CD4-positive, alpha-beta memory T cell (primary cell): ENCODE results near the gene PCGF6. TPM values are rescaled to one million over a fixed set of nuclear protein-coding genes. Genes with fewer than 3 reads are reported as not detected.

Source experiments
- CTCF ChIA-PET: fragments of 350-600 bp; sonication (Branson Sonifier 250); formaldehyde crosslinking; loops from one replicate; lab custom pipeline; 2021; ENCODE audit warnings: inconsistent platforms; ENCODE audit not compliant: partially characterized antibody; lab: Charles Lee
- POLR2A ChIA-PET: fragments of 350-600 bp; sonication (Branson Sonifier 250); formaldehyde crosslinking; loops from one replicate; lab custom pipeline; 2021; ENCODE audit not compliant: partially characterized antibody; lab: Charles Lee
- DNase-seq, 5 donors: peaks; one replicate each; pipeline versions ENCODE4 v3.0.0 to v3.0.0-alpha.2; 2020 to 2022; ENCODE audit warnings: mixed read lengths in 1 of 5
- H3K27ac ChIP-seq: one replicate; pipeline ENCODE4 v1.7.0; 2013; ENCODE audit warnings: low read depth, low read length
- H3K27me3 ChIP-seq: 2 replicates; pipeline ENCODE4 v1.7.0; 2013; ENCODE audit warnings: mild to moderate bottlenecking, low read length, moderate library complexity; ENCODE audit not compliant: insufficient read depth
- H3K36me3 ChIP-seq: 2 replicates; pipeline ENCODE4 v1.7.0; 2013; ENCODE audit warnings: mild to moderate bottlenecking, low read length, moderate library complexity; ENCODE audit not compliant: insufficient read depth
- H3K4me1 ChIP-seq: 2 replicates; pipeline ENCODE4 v1.7.0; 2013; ENCODE audit warnings: mild to moderate bottlenecking, low read length, moderate library complexity; ENCODE audit not compliant: insufficient read depth
- H3K4me3 ChIP-seq, 2 donors: one replicate each; pipeline ENCODE4 v1.7.0; 2013; ENCODE audit warnings: low read length in 2 of 2, mild to moderate bottlenecking in 1 of 2
- H3K9me3 ChIP-seq, 2 donors: one replicate each; pipeline ENCODE4 v1.7.0; 2013; ENCODE audit warnings: low read length in 2 of 2, control low read depth in 1 of 2; ENCODE audit not compliant: control insufficient read depth in 1 of 2
- H3K27ac Mint-ChIP-seq, 7 donors: one replicate each; pipeline ENCODE4 v1.8.0; 2020 to 2021; ENCODE audit warnings: mixed read lengths in 7 of 7, mild to moderate bottlenecking in 6 of 7, inconsistent platforms in 3 of 7, moderate library complexity in 3 of 7
- H3K27me3 Mint-ChIP-seq, 2 donors: one replicate each; pipeline ENCODE4 v1.8.0; 2020 to 2021; ENCODE audit warnings: mixed read lengths in 2 of 2
- H3K36me3 Mint-ChIP-seq, 2 donors: one replicate each; pipeline ENCODE4 v1.8.0; 2020 to 2021; ENCODE audit warnings: mixed read lengths in 2 of 2, inconsistent platforms in 1 of 2, mild to moderate bottlenecking in 1 of 2
- H3K4me1 Mint-ChIP-seq, 4 donors: one replicate each; pipeline ENCODE4 v1.8.0; 2020 to 2021; ENCODE audit warnings: mixed read lengths in 4 of 4, mild to moderate bottlenecking in 1 of 4
- H3K4me3 Mint-ChIP-seq, 8 donors: one replicate each; pipeline ENCODE4 v1.8.0; 2020 to 2021; ENCODE audit warnings: mixed read lengths in 8 of 8, mild to moderate bottlenecking in 7 of 8, moderate library complexity in 6 of 8, inconsistent platforms in 3 of 8
- H3K9me3 Mint-ChIP-seq, 8 donors: one replicate each; pipeline ENCODE4 v1.8.0; 2020 to 2021; ENCODE audit warnings: mixed read lengths in 8 of 8, mild to moderate bottlenecking in 5 of 8, inconsistent platforms in 3 of 8, moderate library complexity in 1 of 8
- intact Hi-C: fragments of 100-400 bp; cut with micrococcal nuclease; formaldehyde crosslinking; loops from one replicate; pipeline ENCODE4 v1.15.1; 2023
- polyA plus RNA-seq, 2 donors: library from polyadenylated mRNA; unstranded; fragments of 300-500 nt; fragmentation: Illumina TruSeq; gene quantifications; one replicate each; pipeline ENCODE4 v1.2.3, GENCODE V29; 2021
- total RNA-seq, 2 experiments: library from RNA; stranded (reverse); gene quantifications; one replicate each; pipeline ENCODE4 v1.2.3, GENCODE V29; 2021

PCGF6 gene
- total and polyA plus RNA-seq, 4 experiments from 2014 or later = 6.4 to 11.2 (median 8.8) TPM

- H3K36me3 ChIP-seq = no peaks in the 10 kb centered on the region
- Mint-ChIP-seq H3K27me3 (peaks cover 14 to 21% of the 10 kb centered on the region in 2 donors), H3K9me3 (peaks cover 0 to 2% (median 0%) of the 10 kb centered on the region in 8 donors), H3K4me1 (no peaks in the 10 kb centered on the region), H3K27ac (peak overlapping the region in 1 of 7 donors; percentile 53), H3K36me3 (no peaks in the 10 kb centered on the region), H3K4me3 (no peak overlapping the region)
- H3K27ac ChIP-seq = no peak overlapping the region
- no peaks in the 10 kb centered on the region for H3K4me1 ChIP-seq
- intact Hi-C loops = no loop called here
- H3K27me3 ChIP-seq = no peaks in the 10 kb centered on the region
- DNase-seq = no peak
- CTCF ChIA-PET = no interaction called here
- POLR2A ChIA-PET = no interaction called here
- no peak overlapping the region for H3K4me3 ChIP-seq
- H3K9me3 ChIP-seq = no peaks in the 10 kb centered on the region
Observed at GRCh38 chr10:103291588-103291987, 59.4 kb downstream of the PCGF6 start.

- Mint-ChIP-seq H3K4me3 (no peak overlapping the region), H3K4me1 (no peaks in the 10 kb centered on the region), H3K9me3 (peaks cover 0 to 2% (median 0%) of the 10 kb centered on the region in 8 donors), H3K27ac (no peak overlapping the region), H3K27me3 (peaks cover 25 to 34% of the 10 kb centered on the region in 2 donors), H3K36me3 (no peaks in the 10 kb centered on the region)
- Histone ChIP-seq H3K27ac (no peak overlapping the region), H3K4me3 (no peak overlapping the region), H3K9me3 (no peaks in the 10 kb centered on the region), H3K36me3 (no peaks in the 10 kb centered on the region), H3K27me3 (no peaks in the 10 kb centered on the region), H3K4me1 (no peaks in the 10 kb centered on the region)
- CTCF ChIA-PET = interaction anchor here (0.7 kb wide), 1 partner anchor 895 kb away, joined by 4 read pairs; no protein-coding TSS in a partner anchor
- POLR2A ChIA-PET = no interaction called here
- no peak for DNase-seq
- intact Hi-C loops = no loop called here
Observed at GRCh38 chr10:103287992-103288391, 62.9 kb downstream of the PCGF6 start.

- intact Hi-C loops = no loop called here
- ChIA-PET CTCF (no interaction called here), POLR2A (no interaction called here)
- Mint-ChIP-seq H3K4me3 (no peak overlapping the region), H3K27ac (no peak overlapping the region), H3K4me1 (peaks cover 0 to 4% (median 0%) of the 10 kb centered on the region in 4 donors), H3K27me3 (peaks cover 24 to 47% of the 10 kb centered on the region in 2 donors), H3K36me3 (no peaks in the 10 kb centered on the region), H3K9me3 (peaks cover 0 to 4% (median 2%) of the 10 kb centered on the region in 8 donors)
- Histone ChIP-seq H3K36me3 (no peaks in the 10 kb centered on the region), H3K4me1 (peaks cover 5% of the 10 kb centered on the region), H3K9me3 (no peaks in the 10 kb centered on the region), H3K27ac (no peak overlapping the region), H3K27me3 (peaks cover 19% of the 10 kb centered on the region), H3K4me3 (no peak overlapping the region)
- DNase-seq = no peak
Observed at GRCh38 chr10:103284170-103284569, 66.8 kb downstream of the PCGF6 start.

GRCh38 chr10:103282961-103283360 is 68.0 kb downstream of the PCGF6 start:
- no peak overlapping the region for H3K27ac Mint-ChIP-seq
- H3K36me3 Mint-ChIP-seq = peaks cover 0 to 5% of the 10 kb centered on the region in 2 donors
- H3K4me1 ChIP-seq = peaks cover 5% of the 10 kb centered on the region
- H3K9me3 ChIP-seq = no peaks in the 10 kb centered on the region
- H3K27ac ChIP-seq = no peak overlapping the region
- DNase-seq = no peak
- H3K4me3 Mint-ChIP-seq = no peak overlapping the region
- peaks cover 31% of the 10 kb centered on the region for H3K27me3 ChIP-seq
- H3K27me3 Mint-ChIP-seq = peaks cover 34 to 51% of the 10 kb centered on the region in 2 donors
- ChIA-PET CTCF (no interaction called here), POLR2A (no interaction called here)
- H3K4me1 Mint-ChIP-seq = peaks cover 3 to 11% (median 6%) of the 10 kb centered on the region in 4 donors
- H3K4me3 ChIP-seq = no peak overlapping the region
- H3K36me3 ChIP-seq = no peaks in the 10 kb centered on the region
- intact Hi-C loops = no loop called here
- H3K9me3 Mint-ChIP-seq = peaks cover 0 to 10% (median 7%) of the 10 kb centered on the region in 8 donors

GRCh38 chr10:103281753-103282152 is 69.2 kb downstream of the PCGF6 start:
- H3K27ac ChIP-seq = no peak overlapping the region
- intact Hi-C loops = no loop called here
- no peaks in the 10 kb centered on the region for H3K9me3 ChIP-seq
- H3K4me3 Mint-ChIP-seq = no peak overlapping the region
- peaks cover 37% of the 10 kb centered on the region for H3K27me3 ChIP-seq
- no peak overlapping the region for H3K27ac Mint-ChIP-seq
- peaks cover 0 to 5% of the 10 kb centered on the region in 2 donors for H3K36me3 Mint-ChIP-seq
- CTCF ChIA-PET = no interaction called here
- DNase-seq = no peak
- no peak overlapping the region for H3K4me3 ChIP-seq
- peaks cover 30 to 47% of the 10 kb centered on the region in 2 donors for H3K27me3 Mint-ChIP-seq
- POLR2A ChIA-PET = no interaction called here
- peaks cover 17% of the 10 kb centered on the region for H3K4me1 ChIP-seq
- H3K36me3 ChIP-seq = no peaks in the 10 kb centered on the region
- peaks cover 0 to 10% (median 7%) of the 10 kb centered on the region in 8 donors for H3K9me3 Mint-ChIP-seq
- H3K4me1 Mint-ChIP-seq = peaks cover 3 to 16% (median 6%) of the 10 kb centered on the region in 4 donors

GRCh38 chr10:103280506-103280905 is 70.4 kb downstream of the PCGF6 start:
- peaks cover 37% of the 10 kb centered on the region for H3K27me3 ChIP-seq
- H3K36me3 Mint-ChIP-seq = peaks cover 0 to 9% of the 10 kb centered on the region in 2 donors
- ChIA-PET CTCF (no interaction called here), POLR2A (no interaction called here)
- H3K27ac Mint-ChIP-seq = no peak overlapping the region
- peaks cover 22% of the 10 kb centered on the region for H3K4me1 ChIP-seq
- no peaks in the 10 kb centered on the region for H3K9me3 ChIP-seq
- peaks cover 0 to 10% (median 7%) of the 10 kb centered on the region in 8 donors for H3K9me3 Mint-ChIP-seq
- peaks cover 3 to 21% (median 6%) of the 10 kb centered on the region in 4 donors for H3K4me1 Mint-ChIP-seq
- DNase-seq = no peak
- H3K27ac ChIP-seq = no peak overlapping the region
- no peak overlapping the region for H3K4me3 Mint-ChIP-seq
- H3K27me3 Mint-ChIP-seq = peaks cover 26 to 47% of the 10 kb centered on the region in 2 donors
- no peak overlapping the region for H3K4me3 ChIP-seq
- intact Hi-C loops = no loop called here
- H3K36me3 ChIP-seq = no peaks in the 10 kb centered on the region

- Histone ChIP-seq H3K27me3 (peaks cover 37% of the 10 kb centered on the region), H3K9me3 (no peaks in the 10 kb centered on the region), H3K4me3 (no peak overlapping the region), H3K36me3 (no peaks in the 10 kb centered on the region), H3K4me1 (peaks cover 22% of the 10 kb centered on the region), H3K27ac (no peak overlapping the region)
- no peak for DNase-seq
- Mint-ChIP-seq H3K27ac (no peak overlapping the region), H3K36me3 (peaks cover 0 to 9% of the 10 kb centered on the region in 2 donors), H3K9me3 (peaks cover 0 to 10% (median 7%) of the 10 kb centered on the region in 8 donors), H3K4me3 (no peak overlapping the region), H3K4me1 (peaks cover 3 to 21% (median 6%) of the 10 kb centered on the region in 4 donors), H3K27me3 (peaks cover 26 to 52% of the 10 kb centered on the region in 2 donors)
- CTCF ChIA-PET = no interaction called here
- intact Hi-C loops = no loop called here
- POLR2A ChIA-PET = no interaction called here
Observed at GRCh38 chr10:103280031-103280430, 70.9 kb downstream of the PCGF6 start.
